HCT116 (cell line): ENCODE measurements around the gene ABCA1. TPM values are rescaled to one million over a fixed set of nuclear protein-coding genes. Genes with fewer than 3 reads are reported as not detected.

Experiments
- ATAC-seq: fragments of 200-7000 bp; cut with Tn5 transposase; 2 replicates; pipeline ENCODE4 v1.9.1; 2020; ENCODE audit warnings: mild to moderate bottlenecking, moderate library complexity
- BruUV-seq: library from RNA; stranded (reverse); fragments of 400-500 nt; replicated peaks from 2 replicates; lab custom pipeline; 2021; lab: Mats Ljungman, UMichigan
- CTCF ChIA-PET: fragments of 300-600 bp; sonication (Branson Sonifier 250); formaldehyde crosslinking; loops from one replicate; lab custom pipeline; 2021; ENCODE audit warnings: antibody characterized with exemption; lab: Charles Lee
- POLR2A ChIA-PET: fragments of 300-600, 350-600 bp; sonication (Branson Sonifier 250); formaldehyde crosslinking; loops from one replicate; lab custom pipeline; 2021; ENCODE audit warnings: antibody characterized with exemption; lab: Charles Lee
- RAD21 ChIA-PET, 2 experiments: fragments of 300-600 bp; sonication (Branson Sonifier 250); formaldehyde crosslinking; loops; one replicate each; lab custom pipeline; 2023; ENCODE audit warnings: low total read pairs in 2 of 2; ENCODE audit not compliant: uncharacterized antibody in 2 of 2, unreplicated experiment in 2 of 2, low non-redundant PET in 1 of 2; lab: Charles Lee
- DNase-seq: peaks from one replicate; pipeline ENCODE4 v3.0.0-alpha.2; 2010; ENCODE audit warnings: low read depth, low spot score
- H2AFZ ChIP-seq: fragments of 200-600 bp; shearing (Covaris generic), sonication (generic); 2 replicates; pipeline ENCODE4 v1.6.1; 2017; ENCODE audit warnings: low read depth, mixed run types, mixed read lengths, antibody characterized with exemption, low read length; ENCODE audit not compliant: poor library complexity, severe bottlenecking
- H3K27ac ChIP-seq: 2 replicates; pipeline ENCODE4 v1.5.1; 2012; ENCODE audit warnings: low read depth, low read length
- H3K27me3 ChIP-seq: fragments of 200-600 bp; sonication (generic); 2 replicates; pipeline ENCODE4 v1.6.1; 2016; ENCODE audit warnings: mixed run types, low read length, mixed read lengths; ENCODE audit not compliant: insufficient read depth
- H3K36me3 ChIP-seq, 2 experiments: fragments of 200-500 bp in 1 of 2; fragments of 200-600 bp in 1 of 2; sonication (Bioruptor generic) in 1 of 2; sonication (generic) in 1 of 2; 2 replicates each; pipeline versions ENCODE4 v1.5.1 to v1.6.1; 2014 to 2016; ENCODE audit warnings: low read length in 2 of 2, inconsistent platforms in 1 of 2, mixed read lengths in 1 of 2, mixed run types in 1 of 2; ENCODE audit not compliant: insufficient read depth in 2 of 2, control insufficient read depth in 1 of 2
- H3K4me1 ChIP-seq, 2 experiments: fragments of 200-600 bp in 1 of 2; sonication (generic) in 1 of 2; 2 replicates each; pipeline versions ENCODE4 v1.5.1 to v1.6.1; 2012 to 2017; ENCODE audit warnings: low read length in 2 of 2, inconsistent platforms in 1 of 2, mild to moderate bottlenecking in 1 of 2, mixed read lengths in 1 of 2, mixed run types in 1 of 2, moderate library complexity in 1 of 2; ENCODE audit not compliant: insufficient read depth in 2 of 2, control insufficient read depth in 1 of 2
- H3K4me2 ChIP-seq: fragments of 200-600 bp; sonication (generic); 2 replicates; pipeline ENCODE4 v1.6.1; 2017; ENCODE audit warnings: mixed run types, low read length, mixed read lengths
- H3K4me3 ChIP-seq, 2 experiments: fragments of 200-600 bp in 1 of 2; sonication (generic) in 1 of 2; replicated peaks in 1 of 2; 2 replicates each; pipeline ENCODE4 v1.5.1; 2011 to 2016; ENCODE audit warnings: low read length in 2 of 2, control low read depth in 1 of 2, low read depth in 1 of 2, mild to moderate bottlenecking in 1 of 2, mixed read lengths in 1 of 2, mixed run types in 1 of 2
- H3K79me2 ChIP-seq: fragments of 200-600 bp; sonication (generic); 2 replicates; pipeline ENCODE4 v1.6.1; 2017; ENCODE audit warnings: mild to moderate bottlenecking, mixed run types, low read length, moderate library complexity, mixed read lengths; ENCODE audit not compliant: insufficient read depth
- H3K9ac ChIP-seq: fragments of 200-600 bp; sonication (generic); 2 replicates; pipeline ENCODE4 v1.6.1; 2016; ENCODE audit warnings: low read length, mixed read lengths
- H3K9me2 ChIP-seq: fragments of 200-600 bp; sonication (generic), shearing (Covaris generic); 2 replicates; pipeline ENCODE4 v1.6.1; 2017; ENCODE audit warnings: mixed run types, mild to moderate bottlenecking, moderate library complexity; ENCODE audit not compliant: insufficient read depth
- H3K9me3 ChIP-seq, 2 experiments: fragments of 200-500 bp in 1 of 2; fragments of 200-600 bp in 1 of 2; sonication (Bioruptor generic) in 1 of 2; sonication (generic) in 1 of 2; 2 replicates each; pipeline ENCODE4 v1.6.1; 2014 to 2017; ENCODE audit warnings: low read length in 2 of 2, mixed read lengths in 2 of 2, inconsistent platforms in 1 of 2, low read depth in 1 of 2, mild to moderate bottlenecking in 1 of 2, mixed run types in 1 of 2, moderate library complexity in 1 of 2; ENCODE audit not compliant: control insufficient read depth in 1 of 2, insufficient read depth in 1 of 2
- H4K20me1 ChIP-seq: fragments of 200-600 bp; sonication (generic), shearing (Covaris generic); 2 replicates; pipeline ENCODE4 v1.6.1; 2017; ENCODE audit warnings: mixed run types, mild to moderate bottlenecking, moderate library complexity; ENCODE audit not compliant: insufficient read depth
- ATF3 ChIP-seq: IDR thresholded peaks from 2 replicates; pipeline ENCODE4 v1.6.1; 2012
- CBX3 ChIP-seq: IDR thresholded peaks from 2 replicates; pipeline ENCODE4 v1.6.1; 2012; ENCODE audit warnings: low read depth
- CEBPB ChIP-seq: IDR thresholded peaks from 2 replicates; pipeline ENCODE4 v1.6.1; 2012; ENCODE audit warnings: low read depth
- ELF1 ChIP-seq: IDR thresholded peaks from 2 replicates; pipeline ENCODE4 v1.6.1; 2012; ENCODE audit warnings: low read depth, borderline replicate concordance
- EZH2phosphoT487 ChIP-seq: fragments of 200-600 bp; IDR thresholded peaks from 2 replicates; pipeline ENCODE4 v1.6.1; 2018; ENCODE audit warnings: antibody characterized with exemption, borderline replicate concordance
- FOSL1 ChIP-seq: IDR thresholded peaks from 2 replicates; pipeline ENCODE4 v1.6.1; 2012; ENCODE audit warnings: low read depth
- JUND ChIP-seq: IDR thresholded peaks from 2 replicates; pipeline ENCODE4 v1.6.1; 2012
- RAD21 ChIP-seq: IDR thresholded peaks from 2 replicates; pipeline ENCODE4 v1.6.1; 2012; ENCODE audit warnings: low read depth, mild to moderate bottlenecking
- SIN3A ChIP-seq: IDR thresholded peaks from 2 replicates; pipeline ENCODE4 v1.6.1; 2012; ENCODE audit warnings: low read depth
- SP1 ChIP-seq: IDR thresholded peaks from 2 replicates; pipeline ENCODE4 v1.6.1; 2012; ENCODE audit warnings: low read depth
- ZFX ChIP-seq: fragments of 450-650 bp; IDR thresholded peaks from 2 replicates; pipeline ENCODE4 v1.6.1; 2017
- intact Hi-C: fragments of 100-400 bp; cut with micrococcal nuclease; formaldehyde crosslinking; loops from 2 replicates; pipeline ENCODE4 v1.10.0; 2022
- total RNA-seq: library from RNA; stranded (reverse); gene quantifications from one replicate; pipeline ENCODE4 v1.2.1, GENCODE V29; 2021; ENCODE audit not compliant: unreplicated experiment
- TF ChIP-seq, protein P1 (sequence below): IDR thresholded peaks from 2 replicates; pipeline ENCODE4 v1.6.1; 2012
- TF ChIP-seq, protein P2 (sequence below): IDR thresholded peaks from 2 replicates; pipeline ENCODE4 v1.6.1; 2011; ENCODE audit warnings: mild to moderate bottlenecking, low read length, moderate library complexity; ENCODE audit not compliant: insufficient replicate concordance; ENCODE audit errors: extremely low read depth

The ABCA1 gene
- total RNA-seq, 1 experiment from 2014 or later = 0.89 TPM

GRCh38 chr9:104775976-104776375, 152.0 kb downstream of the ABCA1 start:
- Histone ChIP-seq H3K27ac (no peak overlapping the region), H3K4me3 (no peak overlapping the region), H3K9ac (no peak overlapping the region), H3K36me3 (no peaks in the 10 kb centered on the region), H2AFZ (no peak overlapping the region), H3K4me2 (no peak overlapping the region), H3K27me3 (0 out of 2 replicates have a peak, but pooled peaks cover 4% of the 10 kb centered on the region), H4K20me1 (no peaks in the 10 kb centered on the region), H3K79me2 (no peaks in the 10 kb centered on the region)
- ChIA-PET POLR2A (no interaction called here), CTCF (no interaction called here)
- intact Hi-C loops = no loop called here
- no peak for DNase-seq
- ATAC-seq = no peak
- no peak for TF ChIP-seq EZH2phosphoT487
- TF ChIP-seq CEBPB = no peak
- no peak for TF ChIP-seq JUND
- TF ChIP-seq, protein P1, sequence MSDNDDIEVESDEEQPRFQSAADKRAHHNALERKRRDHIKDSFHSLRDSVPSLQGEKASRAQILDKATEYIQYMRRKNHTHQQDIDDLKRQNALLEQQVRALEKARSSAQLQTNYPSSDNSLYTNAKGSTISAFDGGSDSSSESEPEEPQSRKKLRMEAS = no peak
- TF ChIP-seq ATF3 = no peak
- TF ChIP-seq SP1 = no peak
- no peak for TF ChIP-seq CBX3
- no peak for TF ChIP-seq RAD21
- TF ChIP-seq SIN3A = no peak
- TF ChIP-seq, protein P2, sequence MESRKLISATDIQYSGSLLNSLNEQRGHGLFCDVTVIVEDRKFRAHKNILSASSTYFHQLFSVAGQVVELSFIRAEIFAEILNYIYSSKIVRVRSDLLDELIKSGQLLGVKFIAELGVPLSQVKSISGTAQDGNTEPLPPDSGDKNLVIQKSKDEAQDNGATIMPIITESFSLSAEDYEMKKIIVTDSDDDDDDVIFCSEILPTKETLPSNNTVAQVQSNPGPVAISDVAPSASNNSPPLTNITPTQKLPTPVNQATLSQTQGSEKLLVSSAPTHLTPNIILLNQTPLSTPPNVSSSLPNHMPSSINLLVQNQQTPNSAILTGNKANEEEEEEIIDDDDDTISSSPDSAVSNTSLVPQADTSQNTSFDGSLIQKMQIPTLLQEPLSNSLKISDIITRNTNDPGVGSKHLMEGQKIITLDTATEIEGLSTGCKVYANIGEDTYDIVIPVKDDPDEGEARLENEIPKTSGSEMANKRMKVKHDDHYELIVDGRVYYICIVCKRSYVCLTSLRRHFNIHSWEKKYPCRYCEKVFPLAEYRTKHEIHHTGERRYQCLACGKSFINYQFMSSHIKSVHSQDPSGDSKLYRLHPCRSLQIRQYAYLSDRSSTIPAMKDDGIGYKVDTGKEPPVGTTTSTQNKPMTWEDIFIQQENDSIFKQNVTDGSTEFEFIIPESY = no peak
- TF ChIP-seq FOSL1 = no peak
- no peak for TF ChIP-seq ZFX
- no peak for TF ChIP-seq ELF1
- TF ChIP-seq, all 23 proteins: peak for 0
- Histone ChIP-seq H3K9me2 (no peaks in the 10 kb centered on the region), H3K4me1 (no peaks in the 10 kb centered on the region), H3K9me3 (no peaks in the 10 kb centered on the region)
- RAD21 ChIA-PET = no interaction called here
- BruUV-seq = no TSS peak
